ENCODE measurements around the gene PLEKHA7. TPM values are rescaled to one million over a fixed set of nuclear protein-coding genes. Genes with fewer than 3 reads are reported as not detected.
"Not testable (repeated sequence)": the region's sequence is repeated elsewhere in the genome, so short reads cannot be mapped to it uniquely, and the experiment has no call there.

The PLEKHA7 gene
- total RNA-seq, result 0.92 to 6.1 TPM (median 1.8 TPM) in 3 replicates
- long read RNA-seq, partial matches to known transcripts, result 0 of 2 reads
- long read RNA-seq, other reads (novel, unspliced or antisense), result 2 of 2 reads

DNA sequence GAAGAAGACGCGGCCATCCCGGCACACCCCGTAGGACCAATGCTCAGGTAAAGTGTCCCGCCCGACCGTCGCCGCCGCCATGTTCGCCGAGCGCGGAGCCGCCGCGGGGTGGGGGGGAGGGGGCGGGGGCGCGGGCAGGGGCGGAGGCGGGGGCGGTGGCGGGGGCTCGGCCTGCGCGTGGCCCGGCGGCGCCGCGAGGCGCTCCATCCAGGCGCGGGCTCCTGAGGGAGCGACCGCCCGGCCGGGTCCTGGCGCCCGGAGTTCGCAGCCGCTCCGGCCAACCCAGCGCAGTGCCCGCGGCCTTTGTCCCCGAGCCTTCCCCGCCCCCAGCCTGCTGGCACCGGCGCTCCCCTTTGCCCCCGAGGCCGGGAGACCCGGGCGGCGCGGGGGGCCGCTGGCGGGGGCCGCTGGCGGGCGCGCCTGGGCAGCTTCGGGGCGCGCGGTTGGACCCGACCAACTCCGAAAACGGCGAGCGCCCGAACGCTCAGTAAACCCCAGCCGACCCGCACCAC lies at the start of gene PLEKHA7:
Gene PLEKHA7, minus strand, starts transcription at position 94 of the 512 bp plus-strand sequence. Its CDS starts 13 bp downstream, at position 81.
- H3K4me1 Mint-ChIP-seq (ENCODE audit: low read depth), result peaks cover 4% of the 10 kb centered on the region
- H3K36me3 Mint-ChIP-seq (ENCODE audit: low read depth), result no peaks in the 10 kb centered on the region
- H3K27ac Mint-ChIP-seq (ENCODE audit: unreplicated experiment), result peak within 1 kb of the TSS; percentile 36
- DNase-seq (ENCODE audit: low spot score), result no peak
- peaks cover 8% of the 10 kb centered on the region for H3K27me3 Mint-ChIP-seq (ENCODE audit: low read depth)
- no peaks in the 10 kb centered on the region for H3K9me3 Mint-ChIP-seq (ENCODE audit: low read depth)
- peak within 1 kb of the TSS; percentile 78 for H3K4me3 Mint-ChIP-seq (ENCODE audit: unreplicated experiment)
- TF ChIP-seq, protein P1, sequence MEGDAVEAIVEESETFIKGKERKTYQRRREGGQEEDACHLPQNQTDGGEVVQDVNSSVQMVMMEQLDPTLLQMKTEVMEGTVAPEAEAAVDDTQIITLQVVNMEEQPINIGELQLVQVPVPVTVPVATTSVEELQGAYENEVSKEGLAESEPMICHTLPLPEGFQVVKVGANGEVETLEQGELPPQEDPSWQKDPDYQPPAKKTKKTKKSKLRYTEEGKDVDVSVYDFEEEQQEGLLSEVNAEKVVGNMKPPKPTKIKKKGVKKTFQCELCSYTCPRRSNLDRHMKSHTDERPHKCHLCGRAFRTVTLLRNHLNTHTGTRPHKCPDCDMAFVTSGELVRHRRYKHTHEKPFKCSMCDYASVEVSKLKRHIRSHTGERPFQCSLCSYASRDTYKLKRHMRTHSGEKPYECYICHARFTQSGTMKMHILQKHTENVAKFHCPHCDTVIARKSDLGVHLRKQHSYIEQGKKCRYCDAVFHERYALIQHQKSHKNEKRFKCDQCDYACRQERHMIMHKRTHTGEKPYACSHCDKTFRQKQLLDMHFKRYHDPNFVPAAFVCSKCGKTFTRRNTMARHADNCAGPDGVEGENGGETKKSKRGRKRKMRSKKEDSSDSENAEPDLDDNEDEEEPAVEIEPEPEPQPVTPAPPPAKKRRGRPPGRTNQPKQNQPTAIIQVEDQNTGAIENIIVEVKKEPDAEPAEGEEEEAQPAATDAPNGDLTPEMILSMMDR (IDR thresholded peaks at IDR 0.05), result no peak

GRCh38 chr11:17063171-17064002 lies 49.2 kb upstream of the PLEKHA7 start:
- TF ChIP-seq, protein P1 (IDR thresholded peaks at IDR 0.05), result peak; percentile 89
- no peak for DNase-seq (ENCODE audit: low spot score)
- peaks cover 3% of the 10 kb centered on the region for H3K36me3 Mint-ChIP-seq (ENCODE audit: low read depth)

GRCh38 chr11:17051146-17051545 lies 36.9 kb upstream of the PLEKHA7 start:
- H3K36me3 Mint-ChIP-seq (ENCODE audit: low read depth); H3K9me3 Mint-ChIP-seq (ENCODE audit: low read depth); H3K27ac Mint-ChIP-seq (ENCODE audit: unreplicated experiment); DNase-seq (ENCODE audit: low spot score); H3K27me3 Mint-ChIP-seq (ENCODE audit: low read depth); H3K4me3 Mint-ChIP-seq (ENCODE audit: unreplicated experiment); H3K4me1 Mint-ChIP-seq (ENCODE audit: low read depth): not testable (repeated sequence)

More at GRCh38 chr11:17063171-17064002, 49.2 kb upstream of the PLEKHA7 start:
- Mint-ChIP-seq H3K27me3 (ENCODE audit: low read depth) (no peaks in the 10 kb centered on the region), H3K4me1 (ENCODE audit: low read depth) (no peaks in the 10 kb centered on the region), H3K4me3 (ENCODE audit: unreplicated experiment) (no peak overlapping the region), H3K27ac (ENCODE audit: unreplicated experiment) (no peak overlapping the region), H3K9me3 (ENCODE audit: low read depth) (peaks cover 6% of the 10 kb centered on the region)

GRCh38 chr11:17048491-17048890 lies 34.3 kb upstream of the PLEKHA7 start:
- DNase-seq (ENCODE audit: low spot score); H3K36me3 Mint-ChIP-seq (ENCODE audit: low read depth); H3K9me3 Mint-ChIP-seq (ENCODE audit: low read depth); H3K4me3 Mint-ChIP-seq (ENCODE audit: unreplicated experiment); H3K4me1 Mint-ChIP-seq (ENCODE audit: low read depth); H3K27ac Mint-ChIP-seq (ENCODE audit: unreplicated experiment); H3K27me3 Mint-ChIP-seq (ENCODE audit: low read depth): not testable (repeated sequence)

DNA sequence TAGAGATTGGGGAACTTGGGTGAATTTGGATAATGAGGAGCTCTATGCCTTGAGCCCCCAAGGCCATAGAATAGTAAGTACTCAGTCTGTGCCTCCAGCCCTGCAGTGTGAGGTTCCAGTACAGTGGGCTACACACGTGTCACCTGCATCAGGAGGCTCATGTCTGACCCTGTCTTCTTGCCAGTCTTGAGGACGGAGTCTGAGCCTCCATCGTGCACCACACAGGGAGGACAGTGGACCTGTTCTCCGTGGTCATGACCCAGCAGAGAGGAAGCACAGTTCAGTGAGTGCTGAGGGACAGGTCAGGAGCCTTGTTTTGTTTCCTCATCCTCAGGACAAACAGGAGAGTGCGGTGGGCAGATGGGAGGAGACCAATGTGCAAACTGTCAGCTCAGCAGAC lies 32.5 kb upstream of the PLEKHA7 start:
- TF ChIP-seq, protein P1 (IDR thresholded peaks at IDR 0.05), result no peak
- Mint-ChIP-seq H3K9me3 (ENCODE audit: low read depth) (no peaks in the 10 kb centered on the region), H3K27me3 (ENCODE audit: low read depth) (peaks cover 14% of the 10 kb centered on the region), H3K27ac (ENCODE audit: unreplicated experiment) (no peak overlapping the region), H3K36me3 (ENCODE audit: low read depth) (no peaks in the 10 kb centered on the region), H3K4me3 (ENCODE audit: unreplicated experiment) (no peak overlapping the region), H3K4me1 (ENCODE audit: low read depth) (no peaks in the 10 kb centered on the region)
- DNase-seq (ENCODE audit: low spot score), result no peak

Measured in chondrocyte (in vitro differentiated cells).